WI38 (cell line): ENCODE measurements around the gene STRN4.

ENCODE experiments used
- H3K4me3 ChIP-seq: 2 replicates; pipeline ENCODE4 v1.5.1; 2011; ENCODE audit warnings: low read depth, mild to moderate bottlenecking, control low read depth, low read length
- TF ChIP-seq, protein P1 (sequence below): IDR thresholded peaks from 2 replicates; pipeline ENCODE4 v1.5.1; 2012; ENCODE audit warnings: low read depth, mild to moderate bottlenecking, control low read depth, low read length

Gene STRN4

DNA sequence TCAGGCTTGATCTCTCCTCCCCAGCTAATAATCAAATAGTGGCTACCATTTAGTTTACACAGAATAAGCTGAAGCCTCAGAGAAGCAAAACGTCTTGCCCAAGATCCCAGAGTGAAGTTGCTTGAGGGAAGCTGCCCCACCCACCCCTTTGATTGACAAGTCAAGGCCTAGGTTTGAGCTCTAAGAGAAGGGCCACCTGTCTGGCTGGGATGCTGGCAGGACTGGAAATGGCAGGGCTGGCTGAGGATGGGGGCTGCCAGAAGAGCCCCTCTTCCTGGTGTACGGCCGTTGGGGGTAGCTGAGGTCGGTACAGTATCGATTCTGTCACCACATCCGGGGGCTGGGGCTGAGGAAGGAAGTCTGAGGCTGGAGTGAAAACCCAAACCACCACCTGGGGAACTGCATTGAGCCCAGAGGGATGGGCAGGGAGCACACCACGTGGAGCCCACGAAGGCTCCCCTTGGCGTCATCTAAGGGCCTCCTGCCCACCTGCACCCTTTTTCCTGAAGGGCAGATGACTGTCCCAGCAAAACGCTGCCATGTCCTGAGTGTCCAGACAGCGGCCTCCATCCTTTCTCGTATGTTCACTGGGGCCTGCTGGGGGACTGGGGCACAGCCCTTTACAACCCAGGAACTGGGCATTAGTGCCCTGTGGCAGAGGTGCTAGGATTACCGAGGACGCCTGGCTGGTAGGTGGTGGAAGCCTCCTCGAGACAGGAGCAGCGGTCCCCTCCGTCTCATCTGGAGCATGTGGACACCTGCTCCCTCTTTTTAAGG, 27.9 kb downstream of the STRN4 start:
- H3K4me3 ChIP-seq: no peak overlapping the region
- TF ChIP-seq, protein P1, sequence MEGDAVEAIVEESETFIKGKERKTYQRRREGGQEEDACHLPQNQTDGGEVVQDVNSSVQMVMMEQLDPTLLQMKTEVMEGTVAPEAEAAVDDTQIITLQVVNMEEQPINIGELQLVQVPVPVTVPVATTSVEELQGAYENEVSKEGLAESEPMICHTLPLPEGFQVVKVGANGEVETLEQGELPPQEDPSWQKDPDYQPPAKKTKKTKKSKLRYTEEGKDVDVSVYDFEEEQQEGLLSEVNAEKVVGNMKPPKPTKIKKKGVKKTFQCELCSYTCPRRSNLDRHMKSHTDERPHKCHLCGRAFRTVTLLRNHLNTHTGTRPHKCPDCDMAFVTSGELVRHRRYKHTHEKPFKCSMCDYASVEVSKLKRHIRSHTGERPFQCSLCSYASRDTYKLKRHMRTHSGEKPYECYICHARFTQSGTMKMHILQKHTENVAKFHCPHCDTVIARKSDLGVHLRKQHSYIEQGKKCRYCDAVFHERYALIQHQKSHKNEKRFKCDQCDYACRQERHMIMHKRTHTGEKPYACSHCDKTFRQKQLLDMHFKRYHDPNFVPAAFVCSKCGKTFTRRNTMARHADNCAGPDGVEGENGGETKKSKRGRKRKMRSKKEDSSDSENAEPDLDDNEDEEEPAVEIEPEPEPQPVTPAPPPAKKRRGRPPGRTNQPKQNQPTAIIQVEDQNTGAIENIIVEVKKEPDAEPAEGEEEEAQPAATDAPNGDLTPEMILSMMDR: no peak

DNA sequence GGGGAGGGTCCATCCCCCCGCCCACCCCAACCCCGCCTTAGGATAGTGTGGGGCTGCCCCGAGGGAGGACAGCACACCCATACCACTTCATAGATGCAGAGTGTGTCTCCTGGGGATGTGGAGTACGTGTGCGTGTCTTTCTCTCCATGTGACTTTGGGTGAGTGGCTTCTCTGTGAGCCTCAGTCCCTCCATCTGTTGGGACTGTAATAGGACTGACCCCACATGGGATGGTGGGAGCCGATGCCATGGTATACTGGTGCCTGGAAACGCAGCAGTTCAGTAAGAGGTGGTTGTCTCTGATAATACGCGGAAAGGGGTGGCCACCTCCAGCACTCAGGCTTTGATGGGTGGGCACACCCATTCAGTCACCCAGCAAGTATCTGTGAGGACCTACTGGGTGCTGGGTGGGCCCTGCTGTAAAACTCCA, 28.5 kb downstream of the STRN4 start:
- H3K4me3 ChIP-seq: peak overlapping the region; percentile 84
- TF ChIP-seq, protein P1: no peak

DNA sequence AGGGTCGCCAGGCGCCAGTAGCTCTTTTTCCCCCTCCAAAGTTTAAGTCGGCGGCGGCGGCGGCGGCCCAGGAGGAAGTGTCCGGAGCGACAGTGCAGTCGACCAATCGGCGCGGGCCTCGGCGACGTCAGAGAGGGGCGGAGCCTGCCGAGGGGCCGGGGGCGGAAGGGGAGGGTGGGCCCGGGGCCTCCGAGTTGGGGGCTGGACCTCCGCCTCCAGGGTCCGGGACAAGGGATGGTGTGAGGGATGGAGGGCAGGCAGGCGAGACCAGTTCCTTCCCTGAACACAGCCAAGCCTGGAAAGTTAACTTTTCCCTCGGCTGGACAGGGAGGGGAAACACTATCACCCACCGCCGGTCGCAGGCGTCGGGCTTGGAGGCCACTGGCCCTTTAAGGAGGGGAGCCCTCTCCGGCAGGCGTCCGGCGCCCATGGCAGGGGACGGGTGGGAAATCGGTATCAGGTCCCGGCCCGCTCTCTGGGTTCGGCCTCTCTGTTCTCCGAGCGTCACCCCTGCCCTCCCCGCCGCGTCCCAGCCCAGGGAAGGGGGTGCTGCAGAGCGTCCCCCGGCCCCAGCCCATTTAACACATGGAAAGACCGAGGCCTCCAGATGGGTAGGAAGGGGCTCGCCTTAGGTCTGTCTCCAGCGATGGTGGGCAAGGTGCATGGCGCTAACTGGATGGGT, 29.1 kb downstream of the STRN4 start, which contains the start of gene PRKD2:
Gene PRKD2, minus strand, starts transcription at position 81 of the 682 bp plus-strand sequence. CDS start 744 bp downstream, outside the sequence.
- TF ChIP-seq, protein P1: no peak
- peak within 1 kb of the TSS; percentile 84 for H3K4me3 ChIP-seq

DNA sequence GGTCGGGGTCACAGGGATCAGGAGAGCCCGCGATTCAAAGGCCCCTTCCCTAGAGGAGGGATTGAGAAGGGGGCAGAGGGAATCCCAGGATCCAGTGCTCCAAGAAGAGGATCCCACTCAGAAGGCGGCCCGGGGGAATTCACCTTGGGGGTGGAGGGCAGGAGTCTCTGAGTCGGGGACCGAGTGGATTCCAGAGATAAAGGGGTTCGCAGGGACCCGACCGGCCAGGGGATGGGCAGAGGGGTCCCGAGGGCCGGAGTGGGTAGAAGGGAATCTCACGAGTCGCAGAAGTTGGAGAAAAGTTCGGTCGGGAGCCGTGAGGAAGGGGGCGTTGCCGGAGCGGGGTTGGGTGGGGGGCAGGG, 29.6 kb downstream of the STRN4 start:
- TF ChIP-seq, protein P1: no peak
- peak overlapping the region; percentile 84 for H3K4me3 ChIP-seq

DNA sequence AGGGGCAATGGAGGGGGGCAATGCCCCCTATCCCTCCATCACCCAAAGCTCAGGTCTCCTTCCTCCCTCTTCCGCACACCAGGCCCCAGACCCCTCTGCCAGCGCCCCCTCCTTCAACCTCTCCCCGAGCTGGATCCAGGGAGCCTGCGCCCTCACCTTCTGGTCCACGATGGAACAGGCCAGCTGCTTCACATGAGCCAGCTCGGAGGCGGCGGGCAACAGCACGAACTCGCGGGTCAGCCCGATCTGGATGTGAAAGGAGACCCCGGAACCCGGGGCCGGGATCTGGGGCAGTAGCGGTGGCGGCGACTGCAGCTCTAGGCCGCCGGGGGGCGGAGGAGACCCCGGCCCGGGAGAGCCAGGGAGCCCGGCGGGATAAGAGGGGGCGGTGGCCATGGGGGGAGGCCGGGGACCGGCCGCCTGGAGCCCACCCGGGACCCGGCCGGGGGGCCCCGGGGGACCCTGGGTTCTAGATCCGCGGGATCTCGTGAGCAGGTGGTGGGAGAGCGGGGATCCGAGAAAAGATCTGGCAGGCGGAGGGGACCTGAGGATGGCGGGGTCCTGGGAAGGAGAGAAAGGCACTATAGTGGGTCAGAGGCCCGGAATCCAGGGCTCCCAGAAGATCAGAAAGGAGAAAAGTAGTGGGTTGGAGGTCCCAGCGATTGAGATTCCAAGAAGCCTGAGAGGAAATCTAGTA, 30.1 kb downstream of the STRN4 start:
- TF ChIP-seq, protein P1: no peak
- H3K4me3 ChIP-seq: peak overlapping the region; percentile 84

DNA sequence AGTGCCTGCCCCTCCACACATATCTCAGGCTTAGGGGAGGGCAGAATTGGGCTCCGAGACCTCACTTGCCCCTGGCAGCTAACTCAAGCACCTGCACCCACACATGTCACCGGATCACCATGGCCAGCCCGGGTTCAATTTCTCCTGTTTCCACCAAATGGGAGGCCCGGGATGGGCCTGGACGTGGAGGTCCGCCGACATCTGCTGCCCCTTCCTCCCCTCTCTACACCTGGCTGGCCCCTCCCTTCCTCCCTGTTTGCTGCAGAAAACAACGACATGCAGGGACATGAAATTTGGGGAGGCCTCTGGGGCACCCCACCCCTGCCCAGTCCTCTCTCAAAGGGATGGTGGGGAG, 30.7 kb downstream of the STRN4 start:
- H3K4me3 ChIP-seq: peak overlapping the region; percentile 84
- TF ChIP-seq, protein P1: no peak
